ENCODE measurements around the gene TMEM117.

Gene TMEM117

DNA sequence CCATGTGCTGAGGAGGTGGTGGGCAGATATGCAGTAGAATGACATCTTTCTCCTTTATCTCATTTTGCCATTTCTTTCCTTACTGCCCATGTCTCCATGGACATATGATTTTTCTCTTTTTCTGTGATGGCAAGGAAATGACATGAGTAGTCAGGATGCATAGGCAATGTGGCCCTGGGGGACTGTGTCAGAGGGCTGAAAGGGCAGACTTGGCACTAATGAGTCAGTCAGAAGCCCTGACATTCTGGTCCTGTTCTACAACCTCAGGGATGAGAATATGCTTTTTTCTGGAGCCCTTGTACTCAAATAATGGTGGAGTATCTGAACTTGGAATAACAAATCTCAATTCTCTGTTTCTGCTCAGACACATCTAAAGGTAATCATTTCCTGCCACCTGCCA is 167.8 kb downstream of the TMEM117 start:
- TF ChIP-seq, protein P1, sequence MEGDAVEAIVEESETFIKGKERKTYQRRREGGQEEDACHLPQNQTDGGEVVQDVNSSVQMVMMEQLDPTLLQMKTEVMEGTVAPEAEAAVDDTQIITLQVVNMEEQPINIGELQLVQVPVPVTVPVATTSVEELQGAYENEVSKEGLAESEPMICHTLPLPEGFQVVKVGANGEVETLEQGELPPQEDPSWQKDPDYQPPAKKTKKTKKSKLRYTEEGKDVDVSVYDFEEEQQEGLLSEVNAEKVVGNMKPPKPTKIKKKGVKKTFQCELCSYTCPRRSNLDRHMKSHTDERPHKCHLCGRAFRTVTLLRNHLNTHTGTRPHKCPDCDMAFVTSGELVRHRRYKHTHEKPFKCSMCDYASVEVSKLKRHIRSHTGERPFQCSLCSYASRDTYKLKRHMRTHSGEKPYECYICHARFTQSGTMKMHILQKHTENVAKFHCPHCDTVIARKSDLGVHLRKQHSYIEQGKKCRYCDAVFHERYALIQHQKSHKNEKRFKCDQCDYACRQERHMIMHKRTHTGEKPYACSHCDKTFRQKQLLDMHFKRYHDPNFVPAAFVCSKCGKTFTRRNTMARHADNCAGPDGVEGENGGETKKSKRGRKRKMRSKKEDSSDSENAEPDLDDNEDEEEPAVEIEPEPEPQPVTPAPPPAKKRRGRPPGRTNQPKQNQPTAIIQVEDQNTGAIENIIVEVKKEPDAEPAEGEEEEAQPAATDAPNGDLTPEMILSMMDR (IDR thresholded peaks at IDR 0.05), result no peak
- H3K9me3 ChIP-seq, result no peaks in the 10 kb centered on the region
- H3K36me3 ChIP-seq, result no peaks in the 10 kb centered on the region
- H3K27ac ChIP-seq, result no peak overlapping the region
- H3K4me3 ChIP-seq (ENCODE audit: low read depth in 1 of 2, low read length in 1 of 2), result no peak overlapping the region
- no peaks in the 10 kb centered on the region for H3K27me3 ChIP-seq
- no peaks in the 10 kb centered on the region for H3K4me1 ChIP-seq (ENCODE audit: control insufficient read depth in 1 of 2, insufficient read depth in 1 of 2, low read depth in 1 of 2, low read length in 1 of 2)

DNA sequence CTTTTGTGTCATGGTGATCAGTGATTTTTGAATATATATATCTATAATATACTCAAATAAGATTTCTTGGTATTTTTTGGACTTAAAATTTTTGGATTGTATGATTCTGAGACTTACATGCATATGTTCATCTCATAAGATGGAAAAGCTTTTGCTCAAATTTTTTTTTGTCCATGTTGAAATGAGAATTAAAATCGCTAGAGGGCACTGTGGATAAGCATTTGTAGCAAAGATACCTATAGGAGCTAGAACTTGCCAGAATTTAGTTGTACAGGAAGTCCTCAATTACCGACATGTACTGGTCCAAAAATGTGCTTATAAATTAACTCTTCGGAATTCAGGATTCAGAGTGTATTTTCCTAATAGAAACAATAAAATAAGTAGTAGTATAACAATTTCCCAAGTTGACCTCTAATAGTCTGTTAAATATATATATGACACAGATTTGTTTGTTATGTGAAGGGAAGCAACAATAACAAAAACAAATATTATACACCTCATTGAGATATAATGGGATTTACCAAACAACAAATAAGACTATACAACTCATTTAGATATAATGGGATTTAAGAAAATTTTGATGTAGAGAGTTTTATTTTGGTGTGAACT is 179.6 kb downstream of the TMEM117 start:
- TF ChIP-seq, protein P1 (IDR thresholded peaks at IDR 0.05), result no peak

DNA sequence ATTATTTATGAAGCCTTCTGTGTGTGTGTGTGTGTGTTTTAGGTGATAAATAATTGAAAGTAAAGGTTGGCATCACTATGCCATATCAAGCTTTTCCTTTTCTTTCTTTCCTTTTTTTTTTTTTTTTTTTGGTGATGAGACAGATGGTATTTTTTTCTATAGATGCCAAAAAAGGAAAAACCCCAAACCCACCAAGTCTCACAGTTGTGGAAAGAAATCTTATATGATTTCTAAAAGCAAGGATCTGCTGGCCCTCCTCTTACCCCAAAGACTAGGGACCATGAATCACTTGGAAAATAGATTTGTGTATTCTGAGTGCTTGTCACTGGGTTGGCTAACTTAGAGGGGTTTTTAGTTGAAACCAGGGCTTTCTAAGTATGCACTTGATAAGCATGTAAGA is 181.3 kb downstream of the TMEM117 start:
- Histone ChIP-seq H3K27ac (no peak overlapping the region), H3K27me3 (no peaks in the 10 kb centered on the region), H3K4me1 (ENCODE audit: control insufficient read depth in 1 of 2, insufficient read depth in 1 of 2, low read depth in 1 of 2, low read length in 1 of 2) (no peaks in the 10 kb centered on the region), H3K4me3 (ENCODE audit: low read depth in 1 of 2, low read length in 1 of 2) (no peak overlapping the region), H3K9me3 (no peaks in the 10 kb centered on the region), H3K36me3 (no peaks in the 10 kb centered on the region)
- TF ChIP-seq, protein P1 (IDR thresholded peaks at IDR 0.05), result no peak

More for the DNA sequence above, 179.6 kb downstream of the TMEM117 start:
- no peaks in the 10 kb centered on the region for H3K36me3 ChIP-seq
- no peak overlapping the region for H3K4me3 ChIP-seq (ENCODE audit: low read depth in 1 of 2, low read length in 1 of 2)
- no peak overlapping the region for H3K27ac ChIP-seq
- H3K9me3 ChIP-seq, result no peaks in the 10 kb centered on the region
- H3K4me1 ChIP-seq (ENCODE audit: control insufficient read depth in 1 of 2, insufficient read depth in 1 of 2, low read depth in 1 of 2, low read length in 1 of 2), result no peaks in the 10 kb centered on the region
- no peaks in the 10 kb centered on the region for H3K27me3 ChIP-seq

DNA sequence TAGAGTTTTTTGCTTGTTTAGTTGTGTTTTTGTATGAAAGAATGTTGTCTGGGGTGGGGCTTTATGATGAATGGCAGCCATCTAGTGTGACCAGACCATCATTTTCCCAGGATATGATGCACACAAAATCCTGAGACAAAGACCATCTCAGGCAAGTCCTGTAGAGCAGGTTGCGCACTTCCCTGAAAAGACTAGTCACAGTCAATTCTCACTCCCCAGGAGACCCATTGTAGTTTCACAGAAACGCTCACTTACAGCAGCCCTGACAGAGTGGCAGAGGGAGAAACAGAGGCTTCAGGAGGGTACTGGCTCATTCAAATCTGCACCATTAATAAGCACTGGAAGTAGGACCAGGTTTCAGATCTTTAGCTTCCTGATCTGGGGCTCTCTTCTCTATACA is 183.2 kb downstream of the TMEM117 start:
- TF ChIP-seq, protein P1 (IDR thresholded peaks at IDR 0.05), result no peak
- no peaks in the 10 kb centered on the region for H3K27me3 ChIP-seq
- no peaks in the 10 kb centered on the region for H3K4me1 ChIP-seq (ENCODE audit: control insufficient read depth in 1 of 2, insufficient read depth in 1 of 2, low read depth in 1 of 2, low read length in 1 of 2)
- H3K4me3 ChIP-seq (ENCODE audit: low read depth in 1 of 2, low read length in 1 of 2), result no peak overlapping the region
- no peaks in the 10 kb centered on the region for H3K9me3 ChIP-seq
- no peak overlapping the region for H3K27ac ChIP-seq
- H3K36me3 ChIP-seq, result no peaks in the 10 kb centered on the region

DNA sequence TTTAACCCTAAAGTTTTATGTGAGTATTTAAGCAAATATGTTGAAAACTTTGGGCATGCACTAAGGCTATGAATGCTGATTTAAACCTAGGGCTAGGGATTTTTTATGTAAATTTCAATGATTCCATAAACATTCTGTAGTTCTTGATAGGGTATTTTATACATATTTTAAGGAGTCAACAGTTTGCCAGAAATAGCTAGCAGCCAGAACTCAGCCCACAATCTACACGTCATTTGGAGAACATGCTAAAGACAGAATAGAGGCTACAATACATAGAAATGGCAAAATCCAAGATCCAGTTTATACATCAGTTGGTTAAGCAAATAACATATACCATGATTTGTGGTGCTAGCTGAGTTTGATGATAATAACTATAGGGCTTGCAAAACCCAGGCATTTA is 184.7 kb downstream of the TMEM117 start:
- no peaks in the 10 kb centered on the region for H3K9me3 ChIP-seq
- no peak overlapping the region for H3K4me3 ChIP-seq (ENCODE audit: low read depth in 1 of 2, low read length in 1 of 2)
- no peaks in the 10 kb centered on the region for H3K4me1 ChIP-seq (ENCODE audit: control insufficient read depth in 1 of 2, insufficient read depth in 1 of 2, low read depth in 1 of 2, low read length in 1 of 2)
- no peak overlapping the region for H3K27ac ChIP-seq
- TF ChIP-seq, protein P1 (IDR thresholded peaks at IDR 0.05), result no peak
- H3K27me3 ChIP-seq, result no peaks in the 10 kb centered on the region
- H3K36me3 ChIP-seq, result no peaks in the 10 kb centered on the region
